ENCODE data around the gene SLC25A42. TPM values are rescaled to one million over a fixed set of nuclear protein-coding genes. Genes with fewer than 3 reads are reported as not detected.

The SLC25A42 gene
- total and polyA plus RNA-seq, 2 donors (not counting 3 experiments of a cell fraction or from before 2014, with no cell fraction given) = 6.2 to 6.3 TPM

DNA sequence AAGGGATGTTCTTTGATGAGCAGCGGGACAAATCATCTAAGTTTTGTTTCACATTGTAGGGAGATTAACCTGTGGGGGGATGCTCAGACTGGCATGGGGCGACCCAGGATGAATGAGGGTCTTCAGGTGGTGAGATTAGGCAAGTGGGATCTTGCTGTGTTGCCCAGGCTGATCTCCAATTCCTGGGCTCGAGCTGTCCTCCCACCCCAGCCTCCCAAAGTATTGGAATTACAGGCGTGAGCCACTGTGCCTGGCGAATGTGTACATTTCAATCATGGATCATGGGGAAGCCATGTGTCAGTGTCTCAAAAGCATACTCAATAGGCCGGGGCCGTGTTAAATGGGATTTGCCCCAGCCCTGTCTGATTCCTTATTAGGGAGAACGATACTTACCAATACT lies 8.1 kb downstream of the SLC25A42 start:
- ChIA-PET POLR2A (no interaction called here), CTCF (no interaction called here)
- TF ChIP-seq POLR2AphosphoS5 (IDR thresholded peaks at IDR 0.05; ENCODE audit: insufficient read depth, low read depth, low read length) (no peak), FOS (IDR thresholded peaks at IDR 0.05; ENCODE audit: borderline replicate concordance, insufficient read depth, low read length) (no peak), EZH2 (IDR thresholded peaks at IDR 0.05; ENCODE audit: borderline replicate concordance, low read depth, low read length, severe bottlenecking) (no peak), MYC (IDR thresholded peaks at IDR 0.05; ENCODE audit: low read depth, low read length) (no peak), JUN (IDR thresholded peaks at IDR 0.05; ENCODE audit: borderline replicate concordance, insufficient read depth, insufficient read length, low read depth) (no peak), POLR2A (IDR thresholded peaks at IDR 0.05; ENCODE audit: low read depth, low read length) (no peak)
- TF ChIP-seq, protein P1, sequence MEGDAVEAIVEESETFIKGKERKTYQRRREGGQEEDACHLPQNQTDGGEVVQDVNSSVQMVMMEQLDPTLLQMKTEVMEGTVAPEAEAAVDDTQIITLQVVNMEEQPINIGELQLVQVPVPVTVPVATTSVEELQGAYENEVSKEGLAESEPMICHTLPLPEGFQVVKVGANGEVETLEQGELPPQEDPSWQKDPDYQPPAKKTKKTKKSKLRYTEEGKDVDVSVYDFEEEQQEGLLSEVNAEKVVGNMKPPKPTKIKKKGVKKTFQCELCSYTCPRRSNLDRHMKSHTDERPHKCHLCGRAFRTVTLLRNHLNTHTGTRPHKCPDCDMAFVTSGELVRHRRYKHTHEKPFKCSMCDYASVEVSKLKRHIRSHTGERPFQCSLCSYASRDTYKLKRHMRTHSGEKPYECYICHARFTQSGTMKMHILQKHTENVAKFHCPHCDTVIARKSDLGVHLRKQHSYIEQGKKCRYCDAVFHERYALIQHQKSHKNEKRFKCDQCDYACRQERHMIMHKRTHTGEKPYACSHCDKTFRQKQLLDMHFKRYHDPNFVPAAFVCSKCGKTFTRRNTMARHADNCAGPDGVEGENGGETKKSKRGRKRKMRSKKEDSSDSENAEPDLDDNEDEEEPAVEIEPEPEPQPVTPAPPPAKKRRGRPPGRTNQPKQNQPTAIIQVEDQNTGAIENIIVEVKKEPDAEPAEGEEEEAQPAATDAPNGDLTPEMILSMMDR (IDR thresholded peaks at IDR 0.05; ENCODE audit: extremely low read depth in 1 of 2, insufficient read depth in 1 of 2, low read depth in 1 of 2, low read length in 2 of 2) = no peak
- Histone ChIP-seq H3K9ac (replicated peaks; ENCODE audit: extremely low read depth, insufficient read depth, low read length) (no peak overlapping the region), H3K9me1 (replicated peaks; ENCODE audit: control insufficient read depth, extremely low read depth, insufficient read depth, low read length) (no peaks in the 10 kb centered on the region), H3K4me2 (ENCODE audit: insufficient read depth, low read length) (no peak overlapping the region), H3K9me3 (replicated peaks; ENCODE audit: control insufficient read depth, insufficient read depth, low read length) (no peaks in the 10 kb centered on the region), H3K27ac (ENCODE audit: insufficient read depth, low read depth, low read length) (no peak overlapping the region), H3K27me3 (ENCODE audit: control insufficient read depth in 2 of 2, insufficient read depth in 2 of 2, low read length in 2 of 2) (no peaks in the 10 kb centered on the region), H3K36me3 (ENCODE audit: control insufficient read depth in 2 of 2, extremely low read depth in 1 of 2, insufficient read depth in 2 of 2, low read length in 2 of 2) (no peaks in the 10 kb centered on the region), H3K4me3 (replicated peaks in 1 of 3; ENCODE audit: insufficient read depth in 1 of 3, low read depth in 1 of 3, low read length in 3 of 3) (no peak overlapping the region), H3K4me1 (ENCODE audit: control insufficient read depth, extremely low read depth, insufficient read depth, low read length) (no peaks in the 10 kb centered on the region), H2AFZ (ENCODE audit: low read depth, low read length) (no peak overlapping the region), H3K79me2 (ENCODE audit: control insufficient read depth, insufficient read depth, low read length) (no peaks in the 10 kb centered on the region), H4K20me1 (replicated peaks; ENCODE audit: control insufficient read depth, extremely low read depth, insufficient read depth, low read length) (no peaks in the 10 kb centered on the region)
- DNase-seq (ENCODE audit: low read depth, low spot score) (no peak), FAIRE-seq (no peak)
- BruUV-seq (replicated peaks) = no TSS peak
- intact Hi-C loops (cut with micrococcal nuclease) = no loop called here
- dilution Hi-C loops (cut with MboI; ENCODE audit: extremely low pct_ligation_motif_present, low sequenced_read_pairs) = no loop called here
